CD14-positive monocyte (primary cell): ENCODE results near the gene KIF26B. TPM values are rescaled to one million over a fixed set of nuclear protein-coding genes. Genes with fewer than 3 reads are reported as not detected.

Experiments used
- DNase-seq, 3 donors: peaks; one replicate each; pipeline ENCODE4 v3.0.0-alpha.2; 2011 to 2022
- H2AFZ ChIP-seq: 2 replicates; pipeline ENCODE4 v1.6.0; 2012; ENCODE audit warnings: mild to moderate bottlenecking, low read depth, low read length, inconsistent platforms; ENCODE audit not compliant: insufficient read depth, poor library complexity, severe bottlenecking
- H3K27ac ChIP-seq, 2 donors: 1 replicate in 1 of 2; 2 replicates in 1 of 2; pipeline ENCODE4 v1.5.1; 2012 to 2013; ENCODE audit warnings: low read length in 2 of 2, control low read depth in 1 of 2, inconsistent platforms in 1 of 2, low read depth in 1 of 2, mild to moderate bottlenecking in 1 of 2
- H3K27me3 ChIP-seq, 2 donors: one replicate each; pipeline versions ENCODE4 v1.6.0 to v1.6.1; 2011 to 2013; ENCODE audit warnings: low read length in 2 of 2; ENCODE audit not compliant: control insufficient read depth in 2 of 2, insufficient read depth in 2 of 2
- H3K36me3 ChIP-seq, 2 donors: replicated peaks in 1 of 2; 1 replicate in 1 of 2; 2 replicates in 1 of 2; pipeline versions ENCODE4 v1.5.1 to v1.6.1; 2012 to 2013; ENCODE audit warnings: low read length in 2 of 2, control low read depth in 1 of 2, inconsistent platforms in 1 of 2, mild to moderate bottlenecking in 1 of 2; ENCODE audit not compliant: insufficient read depth in 2 of 2, control insufficient read depth in 1 of 2
- H3K4me1 ChIP-seq, 2 donors: 1 replicate in 1 of 2; 2 replicates in 1 of 2; pipeline versions ENCODE4 v1.5.1 to v1.6.1; 2012 to 2013; ENCODE audit warnings: low read length in 2 of 2, control low read depth in 1 of 2, inconsistent platforms in 1 of 2, mild to moderate bottlenecking in 1 of 2, moderate library complexity in 1 of 2; ENCODE audit not compliant: insufficient read depth in 2 of 2, control insufficient read depth in 1 of 2
- H3K4me2 ChIP-seq: replicated peaks from 2 replicates; pipeline ENCODE3; 2012; ENCODE audit warnings: low read length, moderate library complexity, mild to moderate bottlenecking; ENCODE audit not compliant: poor library complexity, severe bottlenecking; ENCODE audit errors: extremely low read depth
- H3K4me3 ChIP-seq, 3 experiments: fragments of 200-600 bp in 1 of 3; sonication (generic) in 1 of 3; replicated peaks in 1 of 3; 1 replicate in 2 of 3; 2 replicates in 1 of 3; pipeline ENCODE4 v1.5.1; 2011 to 2013; ENCODE audit warnings: low read length in 3 of 3, mild to moderate bottlenecking in 3 of 3, control low read depth in 2 of 3, low read depth in 2 of 3, inconsistent platforms in 1 of 3, moderate library complexity in 1 of 3
- H3K79me2 ChIP-seq: 2 replicates; pipeline ENCODE4 v1.6.0; 2012; ENCODE audit warnings: mild to moderate bottlenecking, control low read depth, inconsistent platforms, low read length, moderate library complexity; ENCODE audit not compliant: insufficient read depth
- H3K9ac ChIP-seq: 2 replicates; pipeline ENCODE4 v1.6.0; 2017; ENCODE audit warnings: low read length, mild to moderate bottlenecking; ENCODE audit not compliant: insufficient read depth, poor library complexity, severe bottlenecking
- H3K9me3 ChIP-seq, 2 donors: replicated peaks in 1 of 2; 1 replicate in 1 of 2; 2 replicates in 1 of 2; pipeline versions ENCODE4 v1.5.1 to v1.6.1; 2012 to 2013; ENCODE audit warnings: low read length in 2 of 2, control low read depth in 1 of 2; ENCODE audit not compliant: control insufficient read depth in 1 of 2, insufficient read depth in 1 of 2
- H4K20me1 ChIP-seq: 2 replicates; pipeline ENCODE4 v1.6.0; 2012; ENCODE audit warnings: mild to moderate bottlenecking, low read length, control low read depth, moderate library complexity; ENCODE audit not compliant: insufficient read depth
- H3K27ac Mint-ChIP-seq, 7 donors: one replicate each; pipeline ENCODE4 v1.8.0; 2020; ENCODE audit warnings: mild to moderate bottlenecking in 7 of 7, mixed read lengths in 7 of 7, moderate library complexity in 6 of 7, inconsistent platforms in 2 of 7
- H3K27me3 Mint-ChIP-seq, 3 donors: one replicate each; pipeline ENCODE4 v1.8.0; 2021 to 2022; ENCODE audit warnings: low read depth in 3 of 3, mild to moderate bottlenecking in 3 of 3, mixed read lengths in 3 of 3, moderate library complexity in 3 of 3, inconsistent platforms in 1 of 3
- H3K36me3 Mint-ChIP-seq, 2 donors: one replicate each; pipeline ENCODE4 v1.8.0; 2020; ENCODE audit warnings: mixed read lengths in 2 of 2, inconsistent platforms in 1 of 2, mild to moderate bottlenecking in 1 of 2
- H3K4me1 Mint-ChIP-seq: one replicate; pipeline ENCODE4 v1.8.0; 2020; ENCODE audit warnings: mild to moderate bottlenecking, mixed read lengths
- H3K4me3 Mint-ChIP-seq, 2 donors: one replicate each; pipeline ENCODE4 v1.8.0; 2020; ENCODE audit warnings: mild to moderate bottlenecking in 2 of 2, mixed read lengths in 2 of 2, moderate library complexity in 1 of 2
- H3K9me3 Mint-ChIP-seq, 7 donors: one replicate each; pipeline ENCODE4 v1.8.0; 2020 to 2022; ENCODE audit warnings: mixed read lengths in 7 of 7, mild to moderate bottlenecking in 6 of 7, moderate library complexity in 6 of 7, inconsistent platforms in 2 of 7
- CTCF ChIP-seq: fragments of 200-600 bp; IDR thresholded peaks from one replicate; pipeline ENCODE4 v1.8.0; 2022; ENCODE audit warnings: antibody characterized with exemption, mild to moderate bottlenecking
- WGBS: methylation state at CpG from one replicate; pipeline ENCODE4 v1.1.5; 2013; ENCODE audit warnings: missing lambda C conversion rate; ENCODE audit not compliant: insufficient coverage; 5-methylcytosine and 5-hydroxymethylcytosine counted together
- intact Hi-C, 2 donors: fragments of 100-400 bp; cut with micrococcal nuclease; formaldehyde crosslinking; loops; one replicate each; pipeline versions ENCODE4 v1.15.0 to v1.15.1; 2023
- polyA plus RNA-seq, 3 donors: library from polyadenylated mRNA; depleted of rRNA in 1 of 3; unstranded in 2 of 3; stranded (reverse) in 1 of 3; fragments of 300-500 nt in 2 of 3; fragments of >200 nt in 1 of 3; fragmentation: Illumina TruSeq in 2 of 3; gene quantifications; 1 replicate in 2 of 3; 2 replicates in 1 of 3; pipeline ENCODE4 v1.2.3, GENCODE V29; 2012 to 2021

The KIF26B gene
- polyA plus RNA-seq, 3 donors, result 0.01 to 0.05 TPM; not detected in 1

DNA sequence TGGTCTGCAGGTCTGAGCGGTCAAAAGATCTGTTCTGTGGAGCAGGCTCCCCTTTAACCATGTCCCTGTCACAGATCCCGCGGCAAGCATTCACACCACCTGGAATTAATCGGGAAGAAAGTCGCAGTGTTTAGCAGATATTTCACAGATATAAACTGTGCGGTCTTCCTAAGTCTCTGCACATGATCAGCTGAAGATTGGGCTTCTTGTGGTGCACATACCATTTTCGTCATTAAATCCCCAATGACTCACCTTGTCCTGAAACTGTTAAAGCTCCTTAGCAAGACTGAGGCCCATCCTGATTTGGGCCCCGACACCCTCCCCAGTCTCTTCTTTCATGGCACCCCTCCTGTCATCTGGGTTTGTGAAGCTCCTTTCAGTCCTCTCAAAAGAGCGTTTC, 158.8 kb downstream of the KIF26B start:
- no peak overlapping the region for H3K4me2 ChIP-seq
- peaks cover 12 to 24% of the 10 kb centered on the region in 2 donors for H3K4me1 ChIP-seq
- no peak for DNase-seq
- H3K36me3 ChIP-seq, result no peaks in the 10 kb centered on the region
- Mint-ChIP-seq H3K27ac (no peak overlapping the region), H3K27me3 (peaks cover 26 to 59% (median 41%) of the 10 kb centered on the region in 3 donors), H3K4me3 (peak overlapping the region in 1 of 2 donors; percentile 72), H3K4me1 (peaks cover 28% of the 10 kb centered on the region), H3K36me3 (peaks cover under 1 to 7% of the 10 kb centered on the region in 2 donors), H3K9me3 (peaks cover 0 to 6% (median 0%) of the 10 kb centered on the region in 7 donors)
- no peaks in the 10 kb centered on the region for H3K79me2 ChIP-seq
- H4K20me1 ChIP-seq, result no peaks in the 10 kb centered on the region
- 93% methylated on average over 9 of the region's 9 CpGs for WGBS
- no peak for TF ChIP-seq CTCF
- intact Hi-C loops, result loop anchor here in 1 of 2 donors (5.0 kb wide), 1 partner anchor 56 kb away; no protein-coding TSS in a partner anchor
- no peak overlapping the region for H3K27ac ChIP-seq
- no peak overlapping the region for H3K9ac ChIP-seq
- no peaks in the 10 kb centered on the region for H3K9me3 ChIP-seq
- no peak overlapping the region for H3K4me3 ChIP-seq
- no peak overlapping the region for H2AFZ ChIP-seq
- peaks cover 17 to 31% of the 10 kb centered on the region in 2 donors for H3K27me3 ChIP-seq

- Histone ChIP-seq H3K9ac (no peak overlapping the region), H4K20me1 (no peaks in the 10 kb centered on the region), H3K4me2 (no peak overlapping the region), H3K27ac (no peak overlapping the region), H3K36me3 (no peaks in the 10 kb centered on the region), H3K27me3 (peaks cover 17 to 29% of the 10 kb centered on the region in 2 donors), H3K79me2 (no peaks in the 10 kb centered on the region), H2AFZ (no peak overlapping the region), H3K4me3 (no peak overlapping the region), H3K9me3 (no peaks in the 10 kb centered on the region), H3K4me1 (peaks cover 0 to 6% of the 10 kb centered on the region in 2 donors)
- peaks cover 0 to 4% (median 0%) of the 10 kb centered on the region in 7 donors for H3K9me3 Mint-ChIP-seq
- intact Hi-C loops, result no loop called here
- peaks cover 15% of the 10 kb centered on the region for H3K4me1 Mint-ChIP-seq
- no peak for DNase-seq
- H3K27me3 Mint-ChIP-seq, result peaks cover 36 to 72% (median 46%) of the 10 kb centered on the region in 3 donors
- no peak for TF ChIP-seq CTCF
- 92% methylated on average over 5 of the region's 6 CpGs for WGBS
- H3K4me3 Mint-ChIP-seq, result peak overlapping the region in 1 of 2 donors; percentile 66
- no peak overlapping the region for H3K27ac Mint-ChIP-seq
- peaks cover 0 to 3% of the 10 kb centered on the region in 2 donors for H3K36me3 Mint-ChIP-seq
These were observed 162.0 kb downstream of the KIF26B start for GRCh38 chr1:245316784-245317183.
